Small intestine (tissue), 7 donors: ENCODE results near the gene MTFR1L. TPM values are rescaled to one million over a fixed set of nuclear protein-coding genes. Genes with fewer than 3 reads are reported as not detected.

Experiments used
- DNase-seq, 2 donors: peaks; one replicate each; pipeline versions ENCODE4 v3.0.0 to v3.0.0-alpha.2; 2013
- FAIRE-seq: peaks from 2 replicates; lab custom pipeline; 2012; peaks lifted over from hg19 to GRCh38; lab: Jason Lieb, UNC
- H3K27ac ChIP-seq, 3 donors: one replicate each; pipeline ENCODE4 v1.5.1; 2013; ENCODE audit warnings: low read length in 2 of 3, mild to moderate bottlenecking in 2 of 3, control low read depth in 1 of 3, inconsistent platforms in 1 of 3, low read depth in 1 of 3, moderate library complexity in 1 of 3
- H3K27me3 ChIP-seq, 3 donors: one replicate each; pipeline ENCODE4 v1.6.1; 2013; ENCODE audit warnings: low read length in 3 of 3, inconsistent platforms in 1 of 3; ENCODE audit not compliant: control insufficient read depth in 3 of 3, insufficient read depth in 3 of 3
- H3K36me3 ChIP-seq, 3 donors: one replicate each; pipeline ENCODE4 v1.6.1; 2013; ENCODE audit warnings: low read length in 3 of 3, inconsistent platforms in 1 of 3, low read depth in 1 of 3, mild to moderate bottlenecking in 1 of 3, moderate library complexity in 1 of 3; ENCODE audit not compliant: control insufficient read depth in 3 of 3, insufficient read depth in 2 of 3
- H3K4me1 ChIP-seq, 3 donors: one replicate each; pipeline ENCODE4 v1.6.1; 2013; ENCODE audit warnings: low read length in 2 of 3, inconsistent platforms in 1 of 3, low read depth in 1 of 3, mild to moderate bottlenecking in 1 of 3, moderate library complexity in 1 of 3; ENCODE audit not compliant: control insufficient read depth in 3 of 3, insufficient read depth in 2 of 3
- H3K4me3 ChIP-seq, 3 donors: one replicate each; pipeline ENCODE4 v1.5.1; 2013; ENCODE audit warnings: low read length in 3 of 3, control low read depth in 1 of 3, inconsistent platforms in 1 of 3, low read depth in 1 of 3, mild to moderate bottlenecking in 1 of 3, moderate library complexity in 1 of 3
- H3K9me3 ChIP-seq, 2 donors: one replicate each; pipeline ENCODE4 v1.6.1; 2013; ENCODE audit warnings: low read depth in 1 of 2, low read length in 1 of 2; ENCODE audit not compliant: control insufficient read depth in 2 of 2, insufficient read depth in 1 of 2
- WGBS, 3 donors: extraction: QIAGEN DNeasy Blood & Tissue Kit; methylation state at CpG; one replicate each; pipeline ENCODE4 v1.1.7; 2013; 5-methylcytosine and 5-hydroxymethylcytosine counted together
- polyA plus RNA-seq, 4 donors: library from polyadenylated mRNA; stranded (reverse) in 3 of 4; unstranded in 1 of 4; fragments of 200-250 nt in 3 of 4; fragments of 120-200 nt in 1 of 4; gene quantifications; one replicate each; pipeline versions ENCODE4 v1.2.1 to v1.2.3, GENCODE V29; 2013
- donor health status: healthy with polysubstance abuse.
- donor health status: control.
- donor health status: control.
- donor health status: Bipolar disorder and iron deficiency.
- donor health status: healthy.

Gene MTFR1L
- polyA plus RNA-seq, 4 donors: 37.7 to 181 (median 78.5) TPM

- H3K27ac ChIP-seq: no peak overlapping the region
- FAIRE-seq (no peak), DNase-seq (no peak)
- H3K27me3 ChIP-seq: no peaks in the 10 kb centered on the region
- no peaks in the 10 kb centered on the region for H3K4me1 ChIP-seq
- H3K4me3 ChIP-seq: no peak overlapping the region
- no peaks in the 10 kb centered on the region for H3K9me3 ChIP-seq
- peaks cover 0 to 2% (median 0%) of the 10 kb centered on the region in 3 donors for H3K36me3 ChIP-seq
- WGBS, 3 donors: 74 to 81% (median 78%) methylated on average over 4 of the region's 4 CpGs
Measured at GRCh38 chr1:25847929-25848328, 28.2 kb downstream of the MTFR1L start.

DNA sequence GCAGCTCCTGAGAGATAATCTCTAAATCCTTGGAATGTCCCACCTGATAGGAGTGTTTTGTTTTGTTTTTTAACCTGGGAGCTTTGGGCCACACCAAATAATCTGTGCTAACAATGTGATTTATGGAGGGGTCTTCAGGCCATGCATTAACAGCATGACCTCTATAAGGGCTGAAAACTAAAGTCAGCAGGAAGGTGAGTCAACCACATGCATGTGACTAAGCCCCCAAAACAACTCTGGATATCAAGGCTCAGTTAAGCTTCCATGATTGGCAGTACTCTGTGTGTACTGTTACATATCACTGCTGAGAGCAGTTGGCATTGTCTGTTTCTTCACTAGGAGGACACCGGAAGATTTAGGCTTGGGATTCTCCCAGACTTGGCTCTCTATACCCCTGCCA, 28.8 kb downstream of the MTFR1L start:
- H3K27ac ChIP-seq: no peak overlapping the region
- 80 to 90% (median 87%) methylated on average over 1 of the region's 1 CpG for WGBS, 3 donors
- H3K36me3 ChIP-seq: peaks cover 0 to 2% (median 0%) of the 10 kb centered on the region in 3 donors
- no peaks in the 10 kb centered on the region for H3K9me3 ChIP-seq
- no peaks in the 10 kb centered on the region for H3K4me1 ChIP-seq
- DNase-seq: no peak
- no peak overlapping the region for H3K4me3 ChIP-seq
- no peaks in the 10 kb centered on the region for H3K27me3 ChIP-seq
- FAIRE-seq: no peak

DNA sequence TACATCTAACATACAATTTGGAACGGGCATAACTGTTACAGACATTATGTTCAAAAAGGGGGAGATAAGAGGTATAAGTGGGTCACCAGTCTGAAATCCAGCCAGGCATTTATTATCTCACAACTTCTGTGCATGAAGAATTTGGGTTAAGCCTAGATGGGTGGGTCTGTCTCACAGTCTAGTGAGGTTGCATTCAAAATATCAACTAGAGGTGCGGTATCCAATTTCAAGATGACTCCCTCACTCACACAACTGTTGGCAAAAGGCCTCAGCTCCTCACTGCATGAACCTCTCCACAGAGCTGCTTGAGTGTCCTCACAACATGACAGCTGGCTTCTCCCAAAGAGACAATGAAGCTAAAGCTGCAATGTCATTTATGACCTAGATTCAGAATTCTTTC, 34.8 kb downstream of the MTFR1L start:
- no peak overlapping the region for H3K27ac ChIP-seq
- 92 to 98% (median 96%) methylated on average over 2 of the region's 2 CpGs for WGBS, 3 donors
- DNase-seq: no peak
- no peak for FAIRE-seq
- peaks cover 0 to 2% (median 0%) of the 10 kb centered on the region in 3 donors for H3K36me3 ChIP-seq
- H3K4me3 ChIP-seq: no peak overlapping the region
- peaks cover 0 to 6% (median 2%) of the 10 kb centered on the region in 3 donors for H3K4me1 ChIP-seq
- no peaks in the 10 kb centered on the region for H3K27me3 ChIP-seq
- H3K9me3 ChIP-seq: no peaks in the 10 kb centered on the region

- H3K27ac ChIP-seq: no peak overlapping the region
- WGBS, 3 donors: 92 to 95% (median 94%) methylated on average over 11 of the region's 11 CpGs
- H3K4me1 ChIP-seq: peaks cover 0 to 22% (median 2%) of the 10 kb centered on the region in 3 donors
- H3K36me3 ChIP-seq: peaks cover 0 to 5% (median 0%) of the 10 kb centered on the region in 3 donors
- peaks cover 0 to 5% of the 10 kb centered on the region in 2 donors for H3K9me3 ChIP-seq
- no peak for FAIRE-seq
- no peak overlapping the region for H3K4me3 ChIP-seq
- no peaks in the 10 kb centered on the region for H3K27me3 ChIP-seq
- DNase-seq: no peak
Measured at GRCh38 chr1:25856856-25857255, 37.1 kb downstream of the MTFR1L start.

DNA sequence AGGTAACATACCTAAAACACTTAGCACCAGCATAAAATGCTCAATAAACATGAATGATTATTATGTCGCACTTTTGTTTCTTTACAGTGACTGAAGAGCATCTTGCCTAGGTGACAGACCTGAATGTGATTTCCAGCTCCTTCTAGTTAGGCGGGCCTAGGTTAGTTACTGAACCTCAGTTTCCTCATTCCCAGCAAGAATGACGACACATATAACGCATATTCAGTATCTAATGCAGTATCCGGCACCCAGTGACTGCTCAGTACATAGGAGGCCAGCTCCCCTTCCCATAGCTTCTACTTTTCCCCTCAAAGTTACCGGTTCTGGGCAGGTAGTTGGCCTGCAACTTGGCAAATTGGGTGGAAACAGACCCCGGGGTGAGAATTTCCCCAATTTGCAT, 38.7 kb downstream of the MTFR1L start:
- peaks cover 0 to 22% (median 2%) of the 10 kb centered on the region in 3 donors for H3K4me1 ChIP-seq
- no peak overlapping the region for H3K27ac ChIP-seq
- DNase-seq (no peak), FAIRE-seq (no peak)
- peaks cover 0 to 5% of the 10 kb centered on the region in 2 donors for H3K9me3 ChIP-seq
- H3K4me3 ChIP-seq: peak overlapping the region in 2 of 3 donors; percentile 54 to 85
- H3K36me3 ChIP-seq: peaks cover 0 to 21% (median 7%) of the 10 kb centered on the region in 3 donors
- H3K27me3 ChIP-seq: no peaks in the 10 kb centered on the region
- 32 to 49% (median 45%) methylated on average over 7 of the region's 7 CpGs for WGBS, 3 donors

GRCh38 chr1:25858906-25859789, 39.4 kb downstream of the MTFR1L start, which contains the start of gene AUNIP:
TSS of gene AUNIP (minus strand) at chr1:25859457. CDS start at chr1:25859357, 100 bp downstream.
- Histone ChIP-seq H3K4me1 (peaks cover 0 to 22% (median 2%) of the 10 kb centered on the region in 3 donors), H3K27ac (peak within 1 kb of the TSS; percentile 83 to 98 (median 84)), H3K9me3 (peaks cover 0 to 5% of the 10 kb centered on the region in 2 donors), H3K27me3 (no peaks in the 10 kb centered on the region), H3K36me3 (peaks cover 0 to 28% (median 7%) of the 10 kb centered on the region in 3 donors), H3K4me3 (peak within 1 kb of the TSS; percentile 25 to 85 (median 54))
- peak; percentile 88 to 94 for DNase-seq
- WGBS, 3 donors: 0 to 1% (median 0%) methylated on average over 74 to 77 of the region's 77 CpGs
- no peak for FAIRE-seq

DNA sequence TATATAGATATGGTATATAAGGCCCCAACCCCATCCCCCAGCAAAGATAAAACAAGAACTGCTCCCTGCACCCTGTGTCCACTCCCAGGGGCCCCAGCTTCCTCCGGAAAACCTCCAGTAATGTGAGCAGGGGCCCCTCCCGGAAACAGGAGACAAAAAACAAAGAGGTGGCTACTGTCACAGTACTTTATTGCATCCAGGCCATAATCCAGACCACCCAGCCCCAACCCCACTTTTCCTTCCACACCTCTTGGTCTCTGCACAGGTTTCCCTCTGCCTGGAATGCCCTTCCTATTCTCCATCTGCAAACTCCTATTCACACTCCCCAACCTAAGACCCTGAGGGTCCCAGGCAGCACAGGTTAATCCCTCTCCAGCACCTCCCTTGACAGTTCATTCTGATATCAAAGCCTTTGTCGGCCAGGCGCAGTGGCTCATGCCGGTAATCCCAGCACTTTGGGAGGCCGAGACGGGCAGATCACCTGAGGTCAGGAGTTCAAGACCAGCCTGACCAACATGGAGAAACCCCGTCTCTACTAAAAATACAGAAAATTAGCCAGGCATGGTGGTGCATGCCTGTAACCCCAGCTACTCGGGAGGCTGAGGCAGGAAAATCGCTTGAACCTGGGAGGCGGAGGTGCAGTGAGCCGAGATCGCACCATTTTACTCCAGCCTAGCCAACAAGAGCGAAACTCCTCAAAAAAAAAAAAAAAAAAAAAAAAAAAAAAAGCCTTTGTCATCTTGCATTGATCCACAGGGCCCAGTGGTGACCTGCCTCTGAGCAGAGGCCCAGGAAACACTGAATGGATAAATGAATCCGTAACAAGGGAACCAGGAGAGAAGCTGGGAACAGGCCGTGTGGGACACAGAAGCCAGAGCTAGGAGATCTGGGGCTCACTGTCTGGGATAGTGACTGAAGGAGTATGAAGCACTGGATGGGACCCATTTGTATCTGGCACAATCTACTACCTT, 41.8 kb downstream of the MTFR1L start:
- no peak for FAIRE-seq
- Histone ChIP-seq H3K27me3 (no peaks in the 10 kb centered on the region), H3K9me3 (peaks cover 0 to 5% of the 10 kb centered on the region in 2 donors), H3K27ac (peak overlapping the region; percentile 2 to 98 (median 17)), H3K4me3 (no peak overlapping the region), H3K36me3 (peaks cover 0 to 33% (median 7%) of the 10 kb centered on the region in 3 donors), H3K4me1 (peaks cover 0 to 26% (median 2%) of the 10 kb centered on the region in 3 donors)
- 63 to 80% (median 76%) methylated on average over 16 of the region's 16 CpGs for WGBS, 3 donors
- peak in 1 of 2 donors; percentile 83 for DNase-seq
